ENCODE data around the gene TTLL11.

The TTLL11 gene

DNA sequence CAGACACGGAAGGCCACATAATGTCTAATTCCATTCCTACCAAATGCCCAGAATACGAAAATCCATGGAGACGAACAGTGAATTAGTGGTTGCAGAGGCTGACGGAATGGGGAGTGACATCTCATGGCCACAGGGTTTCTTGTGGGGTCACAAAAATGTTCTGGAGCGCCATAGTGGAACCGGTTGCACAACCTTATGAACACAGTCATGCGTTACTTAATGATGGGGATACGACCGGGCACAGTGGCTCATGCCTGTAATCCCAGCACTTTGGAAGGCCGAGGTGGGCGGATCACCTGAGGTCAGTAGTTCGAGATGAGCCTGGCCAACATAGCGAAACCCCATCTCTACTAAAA is 26.0 kb upstream of the TTLL11 start:
- TF ChIP-seq YY1 (IDR thresholded peaks at IDR 0.05; ENCODE audit: low read depth) (0 out of 2 replicates have a peak, but pooled peaks have one; percentile 56), TCF12 (IDR thresholded peaks at IDR 0.05; ENCODE audit: low read depth) (peak; percentile 58), CREB1 (IDR thresholded peaks at IDR 0.05; ENCODE audit: low read depth) (no peak), NFIC (IDR thresholded peaks at IDR 0.05) (no peak), CEBPB (IDR thresholded peaks at IDR 0.05) (peak; percentile 93), TEAD4 (IDR thresholded peaks at IDR 0.05) (peak; percentile 75), TAF1 (IDR thresholded peaks at IDR 0.05; ENCODE audit: low read depth) (no peak), EGR1 (IDR thresholded peaks at IDR 0.05) (0 out of 2 replicates have a peak, but pooled peaks have one; percentile 31), EP300 (IDR thresholded peaks at IDR 0.05; ENCODE audit: borderline replicate concordance) (peak; percentile 68; the same call in 1 of the 2 replicates), FOXM1 (IDR thresholded peaks at IDR 0.05; ENCODE audit: borderline replicate concordance, low read depth) (no peak), RAD21 (IDR thresholded peaks at IDR 0.05; ENCODE audit: low read depth) (no peak), ZBTB7A (IDR thresholded peaks at IDR 0.05; ENCODE audit: low read depth) (no peak)
- TF ChIP-seq, protein P1, sequence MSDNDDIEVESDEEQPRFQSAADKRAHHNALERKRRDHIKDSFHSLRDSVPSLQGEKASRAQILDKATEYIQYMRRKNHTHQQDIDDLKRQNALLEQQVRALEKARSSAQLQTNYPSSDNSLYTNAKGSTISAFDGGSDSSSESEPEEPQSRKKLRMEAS (IDR thresholded peaks at IDR 0.05) = peak; percentile 41; the same call in 1 of the 2 replicates
- TF ChIP-seq, protein P2, sequence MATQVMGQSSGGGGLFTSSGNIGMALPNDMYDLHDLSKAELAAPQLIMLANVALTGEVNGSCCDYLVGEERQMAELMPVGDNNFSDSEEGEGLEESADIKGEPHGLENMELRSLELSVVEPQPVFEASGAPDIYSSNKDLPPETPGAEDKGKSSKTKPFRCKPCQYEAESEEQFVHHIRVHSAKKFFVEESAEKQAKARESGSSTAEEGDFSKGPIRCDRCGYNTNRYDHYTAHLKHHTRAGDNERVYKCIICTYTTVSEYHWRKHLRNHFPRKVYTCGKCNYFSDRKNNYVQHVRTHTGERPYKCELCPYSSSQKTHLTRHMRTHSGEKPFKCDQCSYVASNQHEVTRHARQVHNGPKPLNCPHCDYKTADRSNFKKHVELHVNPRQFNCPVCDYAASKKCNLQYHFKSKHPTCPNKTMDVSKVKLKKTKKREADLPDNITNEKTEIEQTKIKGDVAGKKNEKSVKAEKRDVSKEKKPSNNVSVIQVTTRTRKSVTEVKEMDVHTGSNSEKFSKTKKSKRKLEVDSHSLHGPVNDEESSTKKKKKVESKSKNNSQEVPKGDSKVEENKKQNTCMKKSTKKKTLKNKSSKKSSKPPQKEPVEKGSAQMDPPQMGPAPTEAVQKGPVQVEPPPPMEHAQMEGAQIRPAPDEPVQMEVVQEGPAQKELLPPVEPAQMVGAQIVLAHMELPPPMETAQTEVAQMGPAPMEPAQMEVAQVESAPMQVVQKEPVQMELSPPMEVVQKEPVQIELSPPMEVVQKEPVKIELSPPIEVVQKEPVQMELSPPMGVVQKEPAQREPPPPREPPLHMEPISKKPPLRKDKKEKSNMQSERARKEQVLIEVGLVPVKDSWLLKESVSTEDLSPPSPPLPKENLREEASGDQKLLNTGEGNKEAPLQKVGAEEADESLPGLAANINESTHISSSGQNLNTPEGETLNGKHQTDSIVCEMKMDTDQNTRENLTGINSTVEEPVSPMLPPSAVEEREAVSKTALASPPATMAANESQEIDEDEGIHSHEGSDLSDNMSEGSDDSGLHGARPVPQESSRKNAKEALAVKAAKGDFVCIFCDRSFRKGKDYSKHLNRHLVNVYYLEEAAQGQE (IDR thresholded peaks at IDR 0.05; ENCODE audit: low read depth) = no peak
- TF ChIP-seq, protein P3, sequence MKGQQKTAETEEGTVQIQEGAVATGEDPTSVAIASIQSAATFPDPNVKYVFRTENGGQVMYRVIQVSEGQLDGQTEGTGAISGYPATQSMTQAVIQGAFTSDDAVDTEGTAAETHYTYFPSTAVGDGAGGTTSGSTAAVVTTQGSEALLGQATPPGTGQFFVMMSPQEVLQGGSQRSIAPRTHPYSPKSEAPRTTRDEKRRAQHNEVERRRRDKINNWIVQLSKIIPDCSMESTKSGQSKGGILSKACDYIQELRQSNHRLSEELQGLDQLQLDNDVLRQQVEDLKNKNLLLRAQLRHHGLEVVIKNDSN (IDR thresholded peaks at IDR 0.05) = no peak

DNA sequence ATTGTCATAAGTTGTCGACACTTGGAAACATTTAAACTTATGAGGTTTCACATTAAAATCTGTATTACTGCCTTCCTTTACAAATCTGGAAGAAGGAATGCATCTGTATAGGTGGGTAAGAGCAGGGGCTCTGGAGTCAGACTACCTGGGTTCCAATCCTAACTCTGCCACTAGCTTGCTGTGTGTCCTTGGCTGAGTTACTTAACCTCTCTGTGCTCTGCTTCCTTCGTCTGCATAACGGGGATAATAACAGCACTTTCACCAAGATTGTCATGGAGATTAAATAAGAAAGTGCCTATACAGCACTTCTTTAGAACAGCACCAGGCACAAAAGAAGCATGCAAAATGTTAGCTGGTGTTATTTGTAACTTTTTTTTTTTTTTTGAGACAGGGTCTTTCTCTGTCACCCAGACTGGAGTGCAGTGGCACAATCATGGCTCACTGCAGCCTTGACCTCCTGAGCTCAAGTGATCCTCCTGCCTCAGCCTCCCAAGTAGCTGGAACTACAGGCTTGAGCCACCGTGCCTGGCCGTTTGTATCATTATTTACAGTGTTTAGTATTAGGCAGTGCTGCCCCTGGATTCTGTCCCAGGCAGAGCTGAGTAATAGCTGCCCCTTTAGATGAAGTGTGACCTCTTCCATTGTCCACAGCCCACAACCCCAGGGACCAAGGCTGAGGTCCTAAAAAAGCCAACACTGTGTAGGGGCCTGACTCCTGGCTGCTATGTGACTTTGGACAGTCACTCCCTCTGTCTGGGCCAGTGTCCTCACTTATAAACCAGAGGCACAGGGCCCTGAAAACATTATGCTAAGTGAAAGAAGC is 25.4 kb upstream of the TTLL11 start:
- TF ChIP-seq EGR1 (IDR thresholded peaks at IDR 0.05) = no peak
- no peak for TF ChIP-seq CEBPB (IDR thresholded peaks at IDR 0.05)
- TF ChIP-seq EP300 (IDR thresholded peaks at IDR 0.05; ENCODE audit: borderline replicate concordance) = no peak
- TF ChIP-seq, protein P1 (IDR thresholded peaks at IDR 0.05) = 0 out of 2 replicates have a peak, but pooled peaks have one; percentile 15

DNA sequence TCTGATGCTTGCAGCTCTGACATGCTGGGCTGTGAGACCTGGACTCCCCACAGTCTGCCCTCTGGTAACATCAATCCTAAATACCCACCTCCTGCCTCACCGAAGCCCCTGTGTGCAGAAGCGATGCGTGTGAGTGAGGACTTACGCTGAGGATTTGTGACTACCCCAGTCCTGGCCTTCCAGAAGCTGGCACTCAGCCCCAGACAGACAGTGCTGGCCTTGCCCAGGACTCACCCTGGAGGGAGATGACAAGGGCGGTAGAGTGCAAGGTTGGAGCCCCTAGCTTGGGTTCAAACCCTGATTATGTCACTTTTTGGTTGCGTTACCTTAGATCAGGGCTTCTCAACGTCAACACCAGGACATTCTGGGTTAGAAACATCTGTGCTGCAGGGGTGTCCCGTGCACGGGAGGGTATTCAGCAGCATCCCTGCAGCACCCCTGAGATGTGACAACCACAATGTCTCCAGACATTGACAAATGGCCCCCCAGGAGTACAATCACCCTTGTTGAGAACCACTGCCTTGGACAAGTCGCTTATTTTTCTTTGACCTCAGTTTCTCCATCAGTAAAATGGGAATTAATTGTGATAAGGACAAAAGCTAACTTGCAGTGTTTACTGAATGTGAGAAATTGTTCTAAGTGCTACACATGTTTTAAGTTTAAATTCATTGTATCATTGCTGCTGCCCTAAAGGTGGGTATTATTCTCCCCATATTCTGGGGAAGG is 23.5 kb upstream of the TTLL11 start:
- TF ChIP-seq TAF1 (IDR thresholded peaks at IDR 0.05; ENCODE audit: low read depth) = no peak
- no peak for TF ChIP-seq EGR1 (IDR thresholded peaks at IDR 0.05)
- TF ChIP-seq TCF12 (IDR thresholded peaks at IDR 0.05; ENCODE audit: low read depth) = no peak
- no peak for TF ChIP-seq EP300 (IDR thresholded peaks at IDR 0.05; ENCODE audit: borderline replicate concordance)
- no peak for TF ChIP-seq FOXM1 (IDR thresholded peaks at IDR 0.05; ENCODE audit: borderline replicate concordance, low read depth)

DNA sequence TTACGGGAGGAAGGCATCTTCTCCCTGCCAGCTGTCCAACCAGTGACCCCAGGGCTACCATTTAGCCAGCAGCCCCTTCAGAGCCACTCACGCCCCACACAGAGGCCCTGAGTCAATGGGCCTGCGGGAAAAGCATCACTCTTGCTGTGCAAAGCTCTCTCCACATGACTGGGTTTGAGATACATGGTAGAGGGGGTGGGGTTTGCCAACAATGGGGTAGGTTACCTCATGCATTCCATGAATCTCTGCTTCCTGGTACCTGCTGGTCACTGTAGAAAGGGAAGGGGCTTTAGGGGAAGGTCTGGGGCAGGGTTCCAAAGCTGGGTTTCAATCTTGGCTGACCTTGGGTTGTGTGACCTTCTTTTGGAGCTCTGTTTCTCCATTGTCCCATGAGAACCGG is 22.9 kb upstream of the TTLL11 start:
- TF ChIP-seq ZBTB7A (IDR thresholded peaks at IDR 0.05; ENCODE audit: low read depth) (peak; percentile 89), CEBPB (IDR thresholded peaks at IDR 0.05) (0 out of 2 replicates have a peak, but pooled peaks have one; percentile 42), EGR1 (IDR thresholded peaks at IDR 0.05) (no peak), TAF1 (IDR thresholded peaks at IDR 0.05; ENCODE audit: low read depth) (no peak), TEAD4 (IDR thresholded peaks at IDR 0.05) (peak; percentile 92), NFIC (IDR thresholded peaks at IDR 0.05) (peak; percentile 36), CREB1 (IDR thresholded peaks at IDR 0.05; ENCODE audit: low read depth) (no peak), EP300 (IDR thresholded peaks at IDR 0.05; ENCODE audit: borderline replicate concordance) (peak; percentile 81), RAD21 (IDR thresholded peaks at IDR 0.05; ENCODE audit: low read depth) (no peak), YY1 (IDR thresholded peaks at IDR 0.05; ENCODE audit: low read depth) (no peak), TCF12 (IDR thresholded peaks at IDR 0.05; ENCODE audit: low read depth) (peak; percentile 62), FOXM1 (IDR thresholded peaks at IDR 0.05; ENCODE audit: borderline replicate concordance, low read depth) (no peak)
- TF ChIP-seq, protein P1 (IDR thresholded peaks at IDR 0.05) = peak; percentile 47; the same call in 1 of the 2 replicates
- TF ChIP-seq, protein P2 (IDR thresholded peaks at IDR 0.05; ENCODE audit: low read depth) = no peak
- TF ChIP-seq, protein P3 (IDR thresholded peaks at IDR 0.05) = peak; percentile 37; the same call in 1 of the 2 replicates

Data from Ishikawa (cell line).